Measurements from ENCODE around the gene SDCBP2.
A peak's percentile ranks its signal among the peaks of the same experiment; 100 is the strongest.

The SDCBP2 gene

GRCh38 chr20:1320902-1321653 lies 7.9 kb downstream of the SDCBP2 start:
- DNase-seq (ENCODE audit: low read depth) = no peak
- TF ChIP-seq CTCF (conservative IDR thresholded peaks at IDR 0.05; ENCODE audit: control insufficient read depth, insufficient read depth, low read depth, low read length) = no peak
- H3K4me3 ChIP-seq (ENCODE audit: control insufficient read depth, low read depth, low read length) = no peak overlapping the region

GRCh38 chr20:1320016-1320415 lies 8.9 kb downstream of the SDCBP2 start:
- no peak overlapping the region for H3K4me3 ChIP-seq (ENCODE audit: control insufficient read depth, low read depth, low read length)
- no peak for TF ChIP-seq CTCF (conservative IDR thresholded peaks at IDR 0.05; ENCODE audit: control insufficient read depth, insufficient read depth, low read depth, low read length)
- DNase-seq (ENCODE audit: low read depth) = no peak

GRCh38 chr20:1319462-1319861 lies 9.5 kb downstream of the SDCBP2 start:
- TF ChIP-seq CTCF (conservative IDR thresholded peaks at IDR 0.05; ENCODE audit: control insufficient read depth, insufficient read depth, low read depth, low read length) = no peak
- DNase-seq (ENCODE audit: low read depth) = no peak
- no peak overlapping the region for H3K4me3 ChIP-seq (ENCODE audit: control insufficient read depth, low read depth, low read length)

GRCh38 chr20:1319051-1319450 lies 9.9 kb downstream of the SDCBP2 start:
- peak; percentile 30 for DNase-seq (ENCODE audit: low read depth)

GRCh38 chr20:1317545-1318255 lies 11.2 kb downstream of the SDCBP2 start:
- H3K4me3 ChIP-seq (ENCODE audit: control insufficient read depth, low read depth, low read length) = no peak overlapping the region
- TF ChIP-seq CTCF (conservative IDR thresholded peaks at IDR 0.05; ENCODE audit: control insufficient read depth, insufficient read depth, low read depth, low read length) = no peak
- DNase-seq (ENCODE audit: low read depth) = no peak

More at GRCh38 chr20:1319051-1319450, 9.9 kb downstream of the SDCBP2 start:
- no peak overlapping the region for H3K4me3 ChIP-seq (ENCODE audit: control insufficient read depth, low read depth, low read length)
- TF ChIP-seq CTCF (conservative IDR thresholded peaks at IDR 0.05; ENCODE audit: control insufficient read depth, insufficient read depth, low read depth, low read length) = no peak

- no peak for TF ChIP-seq CTCF (conservative IDR thresholded peaks at IDR 0.05; ENCODE audit: control insufficient read depth, insufficient read depth, low read depth, low read length)
- no peak for DNase-seq (ENCODE audit: low read depth)
- no peak overlapping the region for H3K4me3 ChIP-seq (ENCODE audit: control insufficient read depth, low read depth, low read length)
Measured at GRCh38 chr20:1315804-1316203, 13.1 kb downstream of the SDCBP2 start.

Measured in fibroblast of mammary gland (primary cell).